ENCODE data around the gene MVB12B.
A peak's percentile ranks its signal among the peaks of the same experiment; 100 is the strongest.

The MVB12B gene

GRCh38 chr9:126327006-126327713, 531 bp downstream of the MVB12B start:
- H3K27ac ChIP-seq (ENCODE audit: poor library complexity, severe bottlenecking): peak overlapping the region; percentile 30
- no peaks in the 10 kb centered on the region for H3K4me1 ChIP-seq (ENCODE audit: insufficient read depth, poor library complexity, severe bottlenecking)
- peak overlapping the region; percentile 64 for H3K4me3 ChIP-seq (ENCODE audit: severe bottlenecking)
- no peak for TF ChIP-seq CTCF (IDR thresholded peaks at IDR 0.05; ENCODE audit: poor library complexity, severe bottlenecking)
- peaks cover 2% of the 10 kb centered on the region for H3K9me3 ChIP-seq (ENCODE audit: severe bottlenecking)
- DNase-seq (ENCODE audit: low spot score): no peak
- peak; percentile 44; the same call in 1 of the 3 replicates for ATAC-seq (ENCODE audit: low read depth)
- no peaks in the 10 kb centered on the region for H3K27me3 ChIP-seq (ENCODE audit: insufficient read depth, poor library complexity, severe bottlenecking)
- H3K36me3 ChIP-seq (ENCODE audit: low read depth): no peaks in the 10 kb centered on the region

GRCh38 chr9:126327714-126328185, 1.1 kb downstream of the MVB12B start:
- ATAC-seq (ENCODE audit: low read depth) (no peak), DNase-seq (ENCODE audit: low spot score) (no peak)
- Histone ChIP-seq H3K36me3 (ENCODE audit: low read depth) (no peaks in the 10 kb centered on the region), H3K27ac (ENCODE audit: poor library complexity, severe bottlenecking) (no peak overlapping the region), H3K4me1 (ENCODE audit: insufficient read depth, poor library complexity, severe bottlenecking) (no peaks in the 10 kb centered on the region), H3K27me3 (ENCODE audit: insufficient read depth, poor library complexity, severe bottlenecking) (no peaks in the 10 kb centered on the region), H3K9me3 (ENCODE audit: severe bottlenecking) (peaks cover 2% of the 10 kb centered on the region), H3K4me3 (ENCODE audit: severe bottlenecking) (no peak overlapping the region)
- TF ChIP-seq CTCF (IDR thresholded peaks at IDR 0.05; ENCODE audit: poor library complexity, severe bottlenecking): no peak

- ATAC-seq (ENCODE audit: low read depth) (no peak), DNase-seq (ENCODE audit: low spot score) (no peak)
- Histone ChIP-seq H3K9me3 (ENCODE audit: severe bottlenecking) (peaks cover 2% of the 10 kb centered on the region), H3K36me3 (ENCODE audit: low read depth) (no peaks in the 10 kb centered on the region), H3K4me3 (ENCODE audit: severe bottlenecking) (no peak overlapping the region), H3K27ac (ENCODE audit: poor library complexity, severe bottlenecking) (no peak overlapping the region), H3K4me1 (ENCODE audit: insufficient read depth, poor library complexity, severe bottlenecking) (no peaks in the 10 kb centered on the region), H3K27me3 (ENCODE audit: insufficient read depth, poor library complexity, severe bottlenecking) (no peaks in the 10 kb centered on the region)
- no peak for TF ChIP-seq CTCF (IDR thresholded peaks at IDR 0.05; ENCODE audit: poor library complexity, severe bottlenecking)
Observed at GRCh38 chr9:126328407-126328806, 1.8 kb downstream of the MVB12B start.

- Histone ChIP-seq H3K36me3 (ENCODE audit: low read depth) (no peaks in the 10 kb centered on the region), H3K27ac (ENCODE audit: poor library complexity, severe bottlenecking) (no peak overlapping the region), H3K27me3 (ENCODE audit: insufficient read depth, poor library complexity, severe bottlenecking) (no peaks in the 10 kb centered on the region), H3K9me3 (ENCODE audit: severe bottlenecking) (no peaks in the 10 kb centered on the region), H3K4me1 (ENCODE audit: insufficient read depth, poor library complexity, severe bottlenecking) (no peaks in the 10 kb centered on the region), H3K4me3 (ENCODE audit: severe bottlenecking) (no peak overlapping the region)
- no peak for ATAC-seq (ENCODE audit: low read depth)
- TF ChIP-seq CTCF (IDR thresholded peaks at IDR 0.05; ENCODE audit: poor library complexity, severe bottlenecking): no peak
- DNase-seq (ENCODE audit: low spot score): no peak
Observed at GRCh38 chr9:126329476-126330275, 3.0 kb downstream of the MVB12B start.

Measured in RWPE2 (cell line).